Neural cell (in vitro differentiated cells): ENCODE data around the gene PACS1. TPM values are rescaled to one million over a fixed set of nuclear protein-coding genes. Genes with fewer than 3 reads are reported as not detected.

Source experiments
- H2AFZ ChIP-seq: fragments of 200-600, 300-800 bp; sonication (generic), shearing (Covaris generic); 2 replicates; pipeline ENCODE4 v1.6.0; 2014; ENCODE audit warnings: low read depth, mild to moderate bottlenecking, antibody characterized with exemption, low read length, moderate library complexity
- H3F3A ChIP-seq: fragments of 200-600 bp; shearing (Covaris generic); 2 replicates; pipeline ENCODE4 v1.6.1; 2016; ENCODE audit warnings: mild to moderate bottlenecking, moderate library complexity, mixed read lengths, antibody characterized with exemption, low read length; ENCODE audit not compliant: insufficient read depth, poor library complexity, severe bottlenecking
- H3K27ac ChIP-seq: fragments of 200-600, 300-800 bp; sonication (generic), shearing (Covaris generic); 2 replicates; pipeline ENCODE4 v1.5.1; 2014; ENCODE audit warnings: mild to moderate bottlenecking, low read length, moderate library complexity
- H3K27me3 ChIP-seq: fragments of 300-800, 200-600 bp; sonication (generic), shearing (Covaris generic); 2 replicates; pipeline ENCODE4 v1.6.0; 2014; ENCODE audit warnings: mild to moderate bottlenecking, low read depth, low read length, moderate library complexity; ENCODE audit not compliant: insufficient read depth
- H3K36me3 ChIP-seq: fragments of 300-800, 200-600 bp; sonication (generic), shearing (Covaris generic); 2 replicates; pipeline ENCODE4 v1.5.1; 2014; ENCODE audit warnings: mild to moderate bottlenecking, antibody characterized with exemption, low read length, moderate library complexity; ENCODE audit not compliant: insufficient read depth
- H3K4me2 ChIP-seq: fragments of 300-800, 200-600 bp; sonication (generic), shearing (Covaris generic); 2 replicates; pipeline ENCODE4 v1.6.0; 2014; ENCODE audit warnings: mild to moderate bottlenecking, low read length
- H3K4me3 ChIP-seq: fragments of 300-800, 200-600 bp; sonication (generic), shearing (Covaris generic); 2 replicates; pipeline ENCODE4 v1.5.1; 2014; ENCODE audit warnings: mild to moderate bottlenecking, low read length, moderate library complexity
- H3K79me2 ChIP-seq: fragments of 200-600 bp; shearing (Covaris generic); replicated peaks from 2 replicates; pipeline ENCODE4 v1.6.0; 2014; ENCODE audit warnings: mild to moderate bottlenecking, low read length, moderate library complexity; ENCODE audit not compliant: insufficient read depth
- H3K9ac ChIP-seq: fragments of 300-800, 200-600 bp; sonication (generic), shearing (Covaris generic); 2 replicates; pipeline ENCODE4 v1.6.1; 2016; ENCODE audit warnings: mild to moderate bottlenecking, low read length, mixed read lengths
- H3K9me2 ChIP-seq: fragments of 200-600 bp; shearing (Covaris generic); 2 replicates; pipeline ENCODE4 v1.6.1; 2016; ENCODE audit warnings: mild to moderate bottlenecking, low read length, mixed read lengths; ENCODE audit not compliant: insufficient read depth
- H3K9me3 ChIP-seq: fragments of 200-600, 300-800 bp; sonication (generic), shearing (Covaris generic); 2 replicates; pipeline ENCODE4 v1.6.1; 2016; ENCODE audit warnings: mild to moderate bottlenecking, mixed run types, low read length, moderate library complexity, mixed read lengths
- H4K20me1 ChIP-seq: fragments of 200-600 bp; shearing (Covaris generic); 2 replicates; pipeline ENCODE4 v1.6.1; 2016; ENCODE audit warnings: mild to moderate bottlenecking, mixed run types; ENCODE audit not compliant: insufficient read depth
- CTCF ChIP-seq: fragments of 450-650 bp; IDR thresholded peaks from 2 replicates; pipeline ENCODE4 v1.5.1; 2014; ENCODE audit warnings: antibody characterized with exemption, mild to moderate bottlenecking, moderate library complexity; ENCODE audit not compliant: poor library complexity, severe bottlenecking
- EP300 ChIP-seq: fragments of 450-650 bp; conservative IDR thresholded peaks from 2 replicates; pipeline ENCODE4 v1.6.1; 2014; ENCODE audit warnings: antibody characterized with exemption, mild to moderate bottlenecking, moderate library complexity; ENCODE audit not compliant: poor library complexity, severe bottlenecking
- EZH2 ChIP-seq: fragments of 200-600, 300-800 bp; shearing (Covaris generic), sonication (generic); IDR thresholded peaks from 2 replicates; pipeline ENCODE4 v1.6.1; 2014; ENCODE audit warnings: antibody characterized with exemption, low read length, borderline replicate concordance, mild to moderate bottlenecking; ENCODE audit not compliant: insufficient read depth, poor library complexity, severe bottlenecking
- MXI1 ChIP-seq: fragments of 450-650 bp; conservative IDR thresholded peaks from 2 replicates; pipeline ENCODE4 v1.6.1; 2014; ENCODE audit warnings: antibody characterized with exemption, mild to moderate bottlenecking; ENCODE audit not compliant: poor library complexity, severe bottlenecking
- POLR2AphosphoS5 ChIP-seq: IDR thresholded peaks from 2 replicates; pipeline ENCODE4 v1.6.1; 2012
- RAD21 ChIP-seq: fragments of 450-650 bp; conservative IDR thresholded peaks from 2 replicates; pipeline ENCODE4 v1.6.1; 2014; ENCODE audit warnings: antibody characterized with exemption, mild to moderate bottlenecking, moderate library complexity
- REST ChIP-seq: IDR thresholded peaks from 2 replicates; pipeline ENCODE4 v1.6.1; 2012; ENCODE audit warnings: borderline replicate concordance
- SMC3 ChIP-seq: fragments of 450-650 bp; conservative IDR thresholded peaks from 2 replicates; pipeline ENCODE4 v1.6.1; 2014; ENCODE audit warnings: antibody characterized with exemption, mild to moderate bottlenecking, moderate library complexity; ENCODE audit not compliant: poor library complexity
- TAF1 ChIP-seq: IDR thresholded peaks from 2 replicates; pipeline ENCODE4 v1.6.1; 2012; ENCODE audit warnings: low read depth
- polyA plus RNA-seq: library from polyadenylated mRNA; depleted of rRNA; stranded (reverse); fragments of >200 nt; gene quantifications from 2 replicates; pipeline ENCODE4 v1.2.3, GENCODE V29; 2014

The PACS1 gene
- polyA plus RNA-seq, 1 donor from 2014 or later, result 14.4 TPM

GRCh38 chr11:66222358-66223149 is 152.5 kb downstream of the PACS1 start:
- no peaks in the 10 kb centered on the region for H3K9me3 ChIP-seq
- no peaks in the 10 kb centered on the region for H3F3A ChIP-seq
- H3K4me3 ChIP-seq, result no peak overlapping the region
- H3K79me2 ChIP-seq, result no peaks in the 10 kb centered on the region
- no peaks in the 10 kb centered on the region for H3K36me3 ChIP-seq
- H4K20me1 ChIP-seq, result no peaks in the 10 kb centered on the region
- no peaks in the 10 kb centered on the region for H3K27me3 ChIP-seq
- no peak overlapping the region for H3K27ac ChIP-seq
- no peak overlapping the region for H3K4me2 ChIP-seq
- H3K9me2 ChIP-seq, result no peaks in the 10 kb centered on the region
- H3K9ac ChIP-seq, result no peak overlapping the region
- peak; percentile 42 for TF ChIP-seq MXI1
- TF ChIP-seq CTCF, result peak; percentile 100
- TF ChIP-seq RAD21, result peak; percentile 92
- TF ChIP-seq EZH2, result no peak
- peak; percentile 88 for TF ChIP-seq SMC3
- H2AFZ ChIP-seq, result no peak overlapping the region

GRCh38 chr11:66224226-66224855 is 154.3 kb downstream of the PACS1 start:
- Histone ChIP-seq H3K36me3 (no peaks in the 10 kb centered on the region), H3K4me3 (no peak overlapping the region), H3K79me2 (no peaks in the 10 kb centered on the region), H3K4me2 (no peak overlapping the region), H3K9me2 (no peaks in the 10 kb centered on the region), H3K9ac (no peak overlapping the region), H3F3A (no peaks in the 10 kb centered on the region), H2AFZ (no peak overlapping the region), H3K27ac (no peak overlapping the region), H3K9me3 (no peaks in the 10 kb centered on the region), H4K20me1 (no peaks in the 10 kb centered on the region), H3K27me3 (no peaks in the 10 kb centered on the region)
- TF ChIP-seq RAD21 (no peak), EP300 (no peak), REST (no peak), MXI1 (no peak), CTCF (no peak), EZH2 (no peak), POLR2AphosphoS5 (no peak), TAF1 (no peak), SMC3 (no peak)
